AML-193 (cell line): ENCODE results near the gene LPP.
A peak's percentile ranks its signal among the peaks of the same experiment; 100 is the strongest.

ENCODE experiments used
- DNase-seq, 2 experiments: peaks; one replicate each; lab custom pipeline; 2025; lab: John Stamatoyannopoulos, UW

The LPP gene

GRCh38 chr3:188518416-188518815, 364.5 kb downstream of the LPP start:
- DNase-seq, result no peak

GRCh38 chr3:188518835-188519452, 365.0 kb downstream of the LPP start:
- DNase-seq, result no peak

- no peak for DNase-seq
Measured at GRCh38 chr3:188520466-188520865, 366.5 kb downstream of the LPP start.

GRCh38 chr3:188522115-188522514, 368.2 kb downstream of the LPP start:
- DNase-seq, result no peak

- no peak for DNase-seq
Measured at GRCh38 chr3:188523291-188523690, 369.3 kb downstream of the LPP start.

GRCh38 chr3:188524052-188524451, 370.1 kb downstream of the LPP start:
- DNase-seq, result no peak

- peak; percentile 61 to 65 for DNase-seq
Measured at GRCh38 chr3:188526057-188526456, 372.1 kb downstream of the LPP start.

- DNase-seq, result no peak
Measured at GRCh38 chr3:188527389-188527788, 373.4 kb downstream of the LPP start.

- DNase-seq, result no peak
Measured at GRCh38 chr3:188528396-188528795, 374.4 kb downstream of the LPP start.

- DNase-seq, result no peak
Measured at GRCh38 chr3:188529228-188529627, 375.3 kb downstream of the LPP start.

GRCh38 chr3:188530226-188530625, 376.3 kb downstream of the LPP start:
- DNase-seq, result no peak

- DNase-seq, result no peak
Measured at GRCh38 chr3:188531210-188531609, 377.3 kb downstream of the LPP start.

- no peak for DNase-seq
Measured at GRCh38 chr3:188533172-188533571, 379.2 kb downstream of the LPP start.

GRCh38 chr3:188533612-188534357, 379.8 kb downstream of the LPP start:
- DNase-seq, result no peak

GRCh38 chr3:188534633-188535032, 380.7 kb downstream of the LPP start:
- no peak for DNase-seq

- no peak for DNase-seq
Measured at GRCh38 chr3:188537606-188538005, 383.6 kb downstream of the LPP start.

GRCh38 chr3:188539037-188539436, 385.1 kb downstream of the LPP start:
- DNase-seq, result no peak

- no peak for DNase-seq
Measured at GRCh38 chr3:188539631-188540194, 385.8 kb downstream of the LPP start.

GRCh38 chr3:188542196-188542595, 388.2 kb downstream of the LPP start:
- DNase-seq, result no peak

- no peak for DNase-seq
Measured at GRCh38 chr3:188544012-188544411, 390.1 kb downstream of the LPP start.

- no peak for DNase-seq
Measured at GRCh38 chr3:188546835-188547670, 393.1 kb downstream of the LPP start.

GRCh38 chr3:188553569-188553968, 399.6 kb downstream of the LPP start:
- DNase-seq, result no peak

GRCh38 chr3:188554404-188554803, 400.4 kb downstream of the LPP start:
- no peak for DNase-seq
